Measurements from ENCODE around the gene SCCPDH.

- TF ChIP-seq TAF1 (IDR thresholded peaks at IDR 0.05; ENCODE audit: control insufficient read depth, extremely low read depth, insufficient read depth, low read length, severe bottlenecking): no peak
- no peak for TF ChIP-seq FOS (IDR thresholded peaks at IDR 0.05; ENCODE audit: extremely low read depth, insufficient read length)
- no peak for TF ChIP-seq CREM (IDR thresholded peaks at IDR 0.05; ENCODE audit: low read depth)
- no peak for TF ChIP-seq EZH2 (IDR thresholded peaks at IDR 0.05; ENCODE audit: borderline replicate concordance, low read depth, low read length)
- no peak for TF ChIP-seq KAT7 (CRISPR knock-in tag; IDR thresholded peaks at IDR 0.05; ENCODE audit: borderline replicate concordance)
These were observed 32.4 kb upstream of the SCCPDH start for GRCh38 chr1:246691622-246692495.
